ENCODE measurements around the gene VSTM4.

VSTM4 gene

GRCh38 chr10:49134327-49134726 lies 19.0 kb upstream of the VSTM4 start:
- no peaks in the 10 kb centered on the region for H3K4me1 Mint-ChIP-seq (ENCODE audit: low read depth)
- no peaks in the 10 kb centered on the region for H3K9me3 Mint-ChIP-seq (ENCODE audit: low read depth)
- H3K4me3 Mint-ChIP-seq: no peak overlapping the region
- no peaks in the 10 kb centered on the region for H3K36me3 Mint-ChIP-seq
- no peak overlapping the region for H3K27ac Mint-ChIP-seq
- H3K27me3 Mint-ChIP-seq: peaks cover 10% of the 10 kb centered on the region

GRCh38 chr10:49133706-49134248 lies 18.5 kb upstream of the VSTM4 start, which contains the start of gene FAM170B:
FAM170B (minus strand) TSS chr10:49134021; CDS start chr10:49133918, 103 bp downstream.
- Mint-ChIP-seq H3K27me3 (peaks cover 15% of the 10 kb centered on the region), H3K36me3 (no peaks in the 10 kb centered on the region), H3K27ac (no peak within 1 kb of the TSS), H3K9me3 (ENCODE audit: low read depth) (no peaks in the 10 kb centered on the region), H3K4me1 (ENCODE audit: low read depth) (no peaks in the 10 kb centered on the region), H3K4me3 (no peak within 1 kb of the TSS)

- Mint-ChIP-seq H3K4me1 (ENCODE audit: low read depth) (no peaks in the 10 kb centered on the region), H3K36me3 (no peaks in the 10 kb centered on the region), H3K4me3 (no peak overlapping the region), H3K27me3 (peaks cover 17% of the 10 kb centered on the region), H3K9me3 (ENCODE audit: low read depth) (no peaks in the 10 kb centered on the region), H3K27ac (no peak overlapping the region)
Measured at GRCh38 chr10:49132362-49132737, 17.0 kb upstream of the VSTM4 start.

DNA sequence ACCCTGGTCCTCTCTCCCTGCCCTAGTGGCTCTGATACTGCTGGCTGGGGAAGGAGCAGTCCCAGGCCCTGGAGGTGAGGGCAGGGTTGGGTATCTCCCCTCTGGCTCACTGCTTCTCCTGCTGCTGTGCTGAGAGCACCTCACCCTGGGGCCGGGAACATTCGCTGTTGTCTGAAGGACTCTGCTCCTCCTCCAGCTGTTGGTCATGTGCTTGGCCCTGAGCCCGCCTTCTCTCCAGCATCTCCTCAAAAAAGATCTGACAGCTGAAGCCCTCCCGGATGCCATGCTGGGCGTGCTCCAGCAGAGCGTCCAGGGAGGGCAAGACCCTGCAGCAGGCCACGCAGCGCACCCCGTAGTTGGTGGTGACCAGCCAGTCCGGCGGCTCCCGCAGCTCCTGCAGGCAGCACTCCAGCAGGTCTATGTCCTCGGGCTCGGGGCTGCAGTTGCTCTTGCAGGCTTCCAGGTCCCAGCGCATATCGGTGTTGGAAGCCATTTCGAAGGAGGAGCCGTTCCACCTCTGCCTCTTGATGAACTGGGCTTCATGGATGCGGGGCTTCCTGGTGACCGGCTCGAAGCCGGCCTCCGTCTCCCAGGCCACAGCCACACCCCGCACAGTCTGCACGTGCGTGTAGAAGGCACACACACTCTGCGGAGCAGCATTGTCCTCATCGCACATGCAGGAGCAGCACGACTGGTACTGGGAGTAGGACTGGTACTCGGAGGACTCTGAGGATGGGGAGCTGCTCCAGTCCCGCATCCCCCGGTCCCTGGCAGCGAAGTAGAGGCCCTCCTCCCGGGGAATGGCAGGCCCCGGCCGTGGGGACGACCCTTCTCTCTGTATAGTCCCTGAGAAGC lies 16.4 kb upstream of the VSTM4 start:
- no peaks in the 10 kb centered on the region for H3K9me3 Mint-ChIP-seq (ENCODE audit: low read depth)
- H3K36me3 Mint-ChIP-seq: no peaks in the 10 kb centered on the region
- peaks cover 17% of the 10 kb centered on the region for H3K27me3 Mint-ChIP-seq
- no peak overlapping the region for H3K4me3 Mint-ChIP-seq
- H3K4me1 Mint-ChIP-seq (ENCODE audit: low read depth): no peaks in the 10 kb centered on the region
- H3K27ac Mint-ChIP-seq: no peak overlapping the region

- Mint-ChIP-seq H3K4me1 (ENCODE audit: low read depth) (no peaks in the 10 kb centered on the region), H3K4me3 (no peak overlapping the region), H3K27ac (no peak overlapping the region), H3K9me3 (ENCODE audit: low read depth) (no peaks in the 10 kb centered on the region), H3K27me3 (peaks cover 11% of the 10 kb centered on the region), H3K36me3 (no peaks in the 10 kb centered on the region)
Measured at GRCh38 chr10:49129376-49129775, 14.1 kb upstream of the VSTM4 start.

GRCh38 chr10:49128854-49129253 lies 13.5 kb upstream of the VSTM4 start:
- peaks cover 11% of the 10 kb centered on the region for H3K27me3 Mint-ChIP-seq
- H3K27ac Mint-ChIP-seq: no peak overlapping the region
- no peaks in the 10 kb centered on the region for H3K36me3 Mint-ChIP-seq
- H3K4me1 Mint-ChIP-seq (ENCODE audit: low read depth): no peaks in the 10 kb centered on the region
- no peaks in the 10 kb centered on the region for H3K9me3 Mint-ChIP-seq (ENCODE audit: low read depth)
- H3K4me3 Mint-ChIP-seq: no peak overlapping the region

GRCh38 chr10:49123981-49124950 lies 8.9 kb upstream of the VSTM4 start:
- Mint-ChIP-seq H3K9me3 (ENCODE audit: low read depth) (peaks cover 4% of the 10 kb centered on the region), H3K4me1 (ENCODE audit: low read depth) (no peaks in the 10 kb centered on the region), H3K27me3 (peaks cover 6% of the 10 kb centered on the region), H3K27ac (no peak overlapping the region), H3K36me3 (no peaks in the 10 kb centered on the region), H3K4me3 (no peak overlapping the region)

DNA sequence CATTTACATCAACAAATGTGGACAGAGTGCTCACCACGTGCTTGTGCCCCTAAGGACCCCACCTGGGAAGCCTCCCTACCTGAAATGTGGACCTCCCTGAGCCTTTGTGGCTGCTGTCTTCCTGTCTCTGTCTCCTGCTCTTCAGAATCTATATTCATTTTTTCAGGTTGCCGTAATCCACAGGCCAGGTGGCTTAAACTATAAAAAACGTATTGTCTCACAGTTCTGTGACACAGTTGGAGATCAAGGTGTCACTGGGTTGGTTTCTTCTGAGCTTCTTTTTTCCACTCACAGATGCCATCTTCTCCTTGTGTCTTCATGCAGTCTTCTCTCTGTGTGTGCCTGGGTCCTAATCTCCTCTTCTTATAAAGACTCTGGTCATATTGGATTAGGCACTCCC lies 5.6 kb upstream of the VSTM4 start:
- no peaks in the 10 kb centered on the region for H3K36me3 Mint-ChIP-seq
- no peaks in the 10 kb centered on the region for H3K4me1 Mint-ChIP-seq (ENCODE audit: low read depth)
- H3K9me3 Mint-ChIP-seq (ENCODE audit: low read depth): peaks cover 4% of the 10 kb centered on the region
- no peak overlapping the region for H3K27ac Mint-ChIP-seq
- H3K27me3 Mint-ChIP-seq: peaks cover 2% of the 10 kb centered on the region
- no peak overlapping the region for H3K4me3 Mint-ChIP-seq

GRCh38 chr10:49119746-49120145 lies 4.4 kb upstream of the VSTM4 start:
- H3K4me3 Mint-ChIP-seq: no peak overlapping the region
- H3K27ac Mint-ChIP-seq: no peak overlapping the region
- H3K4me1 Mint-ChIP-seq (ENCODE audit: low read depth): peaks cover 1% of the 10 kb centered on the region
- no peaks in the 10 kb centered on the region for H3K36me3 Mint-ChIP-seq
- peaks cover 4% of the 10 kb centered on the region for H3K9me3 Mint-ChIP-seq (ENCODE audit: low read depth)
- peaks cover 4% of the 10 kb centered on the region for H3K27me3 Mint-ChIP-seq

DNA sequence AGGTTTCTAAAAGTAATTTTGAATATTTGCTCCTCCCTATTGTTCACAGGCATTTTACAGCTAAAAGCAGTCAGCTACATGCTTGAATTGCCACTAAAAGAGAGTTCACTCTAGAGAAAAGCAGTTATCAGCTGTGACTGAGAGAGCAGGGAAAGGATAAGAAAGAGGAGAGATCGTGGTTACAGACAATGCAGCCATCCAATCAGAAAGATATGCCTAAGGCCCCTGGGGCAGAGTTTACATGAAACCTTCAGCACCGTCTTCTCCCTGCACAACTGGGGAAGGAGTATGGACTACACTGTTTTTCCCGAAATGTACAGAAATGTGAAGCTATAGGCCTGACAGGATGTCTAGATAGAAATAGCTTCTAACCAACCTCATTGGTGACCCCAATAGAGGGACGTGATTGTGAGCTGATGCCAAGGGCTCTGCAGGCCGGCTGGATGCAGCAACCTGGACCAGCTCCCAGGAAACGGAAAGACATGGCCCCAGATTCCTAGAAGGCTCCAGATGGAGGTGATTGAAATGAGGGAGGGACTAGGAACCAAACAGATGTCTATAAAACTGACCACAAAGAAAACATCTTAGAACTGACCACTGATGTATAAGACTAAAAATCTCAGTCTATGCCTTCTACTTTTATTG lies 3.2 kb upstream of the VSTM4 start:
- Mint-ChIP-seq H3K9me3 (ENCODE audit: low read depth) (peaks cover 4% of the 10 kb centered on the region), H3K27me3 (peaks cover 8% of the 10 kb centered on the region), H3K36me3 (no peaks in the 10 kb centered on the region), H3K4me1 (ENCODE audit: low read depth) (peaks cover 4% of the 10 kb centered on the region), H3K27ac (no peak overlapping the region), H3K4me3 (no peak overlapping the region)

GRCh38 chr10:49117376-49118070 lies 2.2 kb upstream of the VSTM4 start:
- Mint-ChIP-seq H3K9me3 (ENCODE audit: low read depth) (peaks cover 4% of the 10 kb centered on the region), H3K4me1 (ENCODE audit: low read depth) (peaks cover 4% of the 10 kb centered on the region), H3K27ac (no peak overlapping the region), H3K27me3 (peaks cover 8% of the 10 kb centered on the region), H3K4me3 (no peak overlapping the region), H3K36me3 (no peaks in the 10 kb centered on the region)

- H3K27me3 Mint-ChIP-seq: peaks cover 8% of the 10 kb centered on the region
- peaks cover 4% of the 10 kb centered on the region for H3K4me1 Mint-ChIP-seq (ENCODE audit: low read depth)
- peaks cover 2% of the 10 kb centered on the region for H3K9me3 Mint-ChIP-seq (ENCODE audit: low read depth)
Measured at GRCh38 chr10:49116509-49117375, 1.4 kb upstream of the VSTM4 start.

GRCh38 chr10:49115796-49116508 lies 630 bp upstream of the VSTM4 start:
- Mint-ChIP-seq H3K9me3 (ENCODE audit: low read depth) (no peaks in the 10 kb centered on the region), H3K27ac (no peak overlapping the region), H3K4me1 (ENCODE audit: low read depth) (peaks cover 4% of the 10 kb centered on the region), H3K27me3 (peaks cover 8% of the 10 kb centered on the region), H3K4me3 (peak overlapping the region; percentile 7), H3K36me3 (no peaks in the 10 kb centered on the region)

More at GRCh38 chr10:49116509-49117375, 1.4 kb upstream of the VSTM4 start:
- Mint-ChIP-seq H3K27ac (no peak overlapping the region), H3K36me3 (no peaks in the 10 kb centered on the region), H3K4me3 (no peak overlapping the region)
